NCI-H1105 (cell line): ENCODE measurements around the gene DAO.

Experiments
- DNase-seq: peaks from one replicate; lab custom pipeline; 2025; lab: John Stamatoyannopoulos, UW

DAO gene

GRCh38 chr12:108918960-108919642 lies 39.2 kb downstream of the DAO start:
- DNase-seq: no peak

GRCh38 chr12:108921946-108922345 lies 42.1 kb downstream of the DAO start:
- DNase-seq: no peak

GRCh38 chr12:108922918-108923317 lies 43.0 kb downstream of the DAO start:
- DNase-seq: no peak

- no peak for DNase-seq
Observed at GRCh38 chr12:108928695-108929094, 48.8 kb downstream of the DAO start.

GRCh38 chr12:108930155-108930554 lies 50.3 kb downstream of the DAO start:
- DNase-seq: no peak

- DNase-seq: no peak
Observed at GRCh38 chr12:108930756-108931155, 50.9 kb downstream of the DAO start.

GRCh38 chr12:108933949-108934348 lies 54.1 kb downstream of the DAO start:
- no peak for DNase-seq

- no peak for DNase-seq
Observed at GRCh38 chr12:108935159-108935763, 55.4 kb downstream of the DAO start.

- no peak for DNase-seq
Observed at GRCh38 chr12:108938247-108938924, 58.5 kb downstream of the DAO start.

- no peak for DNase-seq
Observed at GRCh38 chr12:108939594-108939993, 59.7 kb downstream of the DAO start.

- no peak for DNase-seq
Observed at GRCh38 chr12:108940138-108940537, 60.2 kb downstream of the DAO start.

GRCh38 chr12:108947097-108947496 lies 67.2 kb downstream of the DAO start:
- DNase-seq: no peak

- DNase-seq: no peak
Observed at GRCh38 chr12:108948367-108948766, 68.5 kb downstream of the DAO start.

GRCh38 chr12:108949976-108950375 lies 70.1 kb downstream of the DAO start:
- no peak for DNase-seq
